LHCN-M2 (cell line): ENCODE measurements around the gene ADAMTS16. TPM values are rescaled to one million over a fixed set of nuclear protein-coding genes. Genes with fewer than 3 reads are reported as not detected.

Source experiments
- DNase-seq: peaks from one replicate; pipeline ENCODE4 v3.0.0-alpha.2; 2012; ENCODE audit warnings: low read depth
- total RNA-seq: library from RNA; depleted of rRNA; stranded (reverse); fragments of >200 nt; gene quantifications from 2 replicates; pipeline ENCODE4 v1.2.3, GENCODE V29; 2014

Gene ADAMTS16
- total RNA-seq, 1 experiment from 2014 or later: 1.6 TPM

DNA sequence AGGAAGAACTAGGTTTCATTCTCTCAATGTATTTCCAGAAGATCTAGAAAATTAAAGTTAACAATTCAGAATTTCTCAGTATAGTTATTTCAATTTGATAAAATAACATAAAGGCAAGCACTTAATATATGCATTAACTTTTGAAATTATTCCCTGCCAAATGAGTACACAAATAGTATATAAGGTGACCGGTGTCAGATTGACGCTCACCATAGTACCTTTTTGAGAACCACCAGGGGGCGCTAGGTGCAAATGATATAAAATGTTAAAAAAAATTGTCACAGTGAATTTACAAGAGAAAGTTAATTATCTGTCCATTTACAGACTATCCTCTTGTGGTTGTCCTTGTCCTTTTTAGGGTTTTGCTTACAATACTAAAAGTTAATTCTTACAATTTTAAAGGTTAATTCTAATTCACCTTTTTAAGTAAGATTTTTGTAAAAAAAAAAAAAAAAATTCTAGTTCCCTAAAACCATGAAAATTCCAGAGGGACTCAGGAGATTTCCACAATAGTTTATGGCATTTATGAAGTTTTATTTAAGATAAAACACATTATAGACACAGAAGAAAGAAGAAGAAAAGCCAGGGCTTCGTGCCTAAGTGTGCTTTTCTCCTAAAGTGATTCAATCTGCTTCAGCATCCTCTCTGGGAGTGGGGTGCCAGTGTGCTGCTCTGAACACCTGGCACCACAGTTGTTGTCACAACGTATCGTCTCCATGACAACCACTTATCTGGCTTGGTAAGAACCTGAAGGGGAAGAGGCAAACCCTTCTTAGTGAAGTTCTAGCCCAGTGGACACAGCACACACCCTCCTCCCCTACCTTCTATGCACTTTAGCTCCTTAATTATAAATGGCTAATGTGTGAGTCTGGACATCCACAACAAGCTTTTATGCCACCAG is 1.7 kb downstream of the ADAMTS16 start:
- DNase-seq: peak; percentile 50

DNA sequence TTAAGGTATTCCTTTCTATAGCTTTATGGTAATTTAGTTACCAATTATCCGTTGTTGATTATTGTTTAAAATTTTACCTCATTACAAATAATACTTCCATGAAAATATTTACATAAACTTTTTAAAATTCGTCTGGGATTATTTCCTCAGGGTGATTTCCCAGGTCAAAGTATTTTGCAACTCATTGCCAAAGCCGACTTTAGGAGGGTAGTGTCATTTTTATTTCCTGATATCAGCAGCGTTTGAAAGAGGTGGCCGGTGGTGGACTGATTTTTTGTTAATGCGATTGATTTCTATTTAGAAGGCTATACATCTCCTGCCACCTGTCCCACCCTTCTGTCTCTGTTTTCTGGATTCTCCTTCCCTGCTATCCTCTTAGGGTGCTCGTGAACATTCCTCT is 4.3 kb downstream of the ADAMTS16 start:
- no peak for DNase-seq

DNA sequence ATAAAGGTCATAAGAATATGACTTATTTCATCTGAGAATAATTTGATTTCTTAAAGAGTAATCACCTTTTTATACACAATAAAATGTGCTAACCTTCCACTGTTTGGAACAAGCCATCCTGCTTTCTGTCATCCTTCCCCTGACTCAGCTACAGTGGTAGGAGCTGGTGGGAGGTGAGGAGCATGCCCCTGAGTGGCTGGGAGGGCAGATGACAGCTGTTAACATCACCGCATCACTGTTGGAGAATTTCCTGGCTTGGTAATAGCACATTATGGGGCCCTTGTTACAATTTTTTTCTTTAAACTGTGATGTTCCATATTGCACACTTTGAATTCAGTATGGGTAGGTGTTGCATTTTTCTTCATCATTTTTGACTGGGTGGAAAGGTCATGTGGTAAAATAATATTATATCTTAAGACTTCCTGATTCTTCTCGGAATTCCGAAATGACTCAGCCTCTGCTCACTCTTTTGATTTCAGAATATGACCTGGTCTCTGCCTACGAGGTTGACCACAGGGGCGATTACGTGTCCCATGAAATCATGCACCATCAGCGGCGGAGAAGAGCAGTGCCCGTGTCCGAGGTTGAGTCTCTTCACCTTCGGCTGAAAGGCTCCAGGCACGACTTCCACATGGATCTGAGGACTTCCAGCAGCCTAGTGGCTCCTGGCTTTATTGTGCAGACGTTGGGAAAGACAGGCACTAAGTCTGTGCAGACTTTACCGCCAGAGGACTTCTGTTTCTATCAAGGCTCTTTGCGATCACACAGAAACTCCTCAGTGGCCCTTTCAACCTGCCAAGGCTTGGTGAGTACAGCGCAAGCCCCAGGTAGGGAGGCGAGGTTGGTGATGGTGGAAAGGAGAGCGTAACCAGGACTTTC is 5.8 kb downstream of the ADAMTS16 start:
- DNase-seq: peak; percentile 84

DNA sequence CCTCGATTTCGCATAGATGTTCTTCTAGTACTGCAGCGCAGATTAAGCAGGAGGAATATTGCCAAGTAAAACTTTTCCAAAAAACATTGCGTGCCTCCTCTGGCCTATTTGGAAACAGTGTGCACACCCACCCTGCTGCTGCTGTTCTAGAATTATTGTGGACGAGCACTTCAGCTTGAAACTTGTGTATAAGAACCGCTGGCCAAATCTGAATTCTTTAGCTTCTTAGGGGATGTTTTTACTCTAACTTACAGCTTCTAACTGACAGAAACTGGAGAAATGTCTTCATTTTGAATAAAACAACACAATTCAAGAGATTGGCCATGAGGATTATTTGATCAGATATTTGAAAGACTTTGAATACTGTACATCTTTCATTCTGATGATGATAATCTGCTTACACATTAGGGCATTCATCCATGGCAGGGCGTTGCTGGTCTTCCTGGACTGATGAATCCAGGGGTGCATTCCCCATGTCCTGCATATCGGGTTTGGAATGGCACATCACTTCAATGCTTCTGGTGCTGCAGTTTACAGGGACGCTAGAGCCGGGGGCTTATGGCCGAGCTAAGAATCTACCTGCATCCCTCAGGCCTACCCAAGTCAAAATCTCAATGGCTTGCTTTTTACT is 6.5 kb downstream of the ADAMTS16 start:
- peak; percentile 22 for DNase-seq

DNA sequence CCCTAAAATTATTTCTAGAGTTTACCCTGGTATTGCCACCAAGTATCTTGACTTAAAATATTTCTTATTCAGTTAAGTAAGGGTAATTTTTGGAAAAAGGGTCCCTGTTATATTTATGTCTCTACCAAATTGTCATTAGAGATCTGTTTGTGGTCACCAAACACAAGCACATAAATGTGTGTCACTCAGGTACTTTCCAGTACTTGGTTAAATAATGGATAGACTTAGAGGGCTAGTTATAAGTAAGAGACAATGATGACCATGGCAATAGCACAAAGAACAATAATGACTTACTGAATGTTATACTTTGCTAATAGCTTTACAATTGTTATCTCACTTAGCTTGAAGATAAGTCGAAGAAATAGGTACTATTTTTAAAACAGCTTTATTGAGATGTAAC is 9.0 kb downstream of the ADAMTS16 start:
- DNase-seq: no peak

DNA sequence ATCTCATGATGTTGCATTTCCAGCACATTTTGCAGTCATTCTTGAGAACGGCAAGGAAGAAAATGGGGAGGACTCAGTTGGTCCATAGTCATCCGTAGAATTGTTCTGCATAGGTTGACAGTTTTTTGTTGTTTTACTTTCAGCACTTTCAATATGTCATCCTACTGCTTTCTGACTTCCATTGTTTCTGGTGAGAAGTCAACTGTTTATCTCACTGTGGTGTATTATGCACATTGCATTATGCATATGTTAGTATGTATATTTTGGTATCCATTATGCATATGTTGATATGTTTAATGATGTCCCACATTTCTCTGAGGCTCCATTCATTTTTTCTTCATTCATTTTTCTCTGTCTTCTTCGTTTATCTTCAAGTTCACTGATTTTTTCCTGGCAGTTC is 10.5 kb downstream of the ADAMTS16 start:
- DNase-seq: no peak

DNA sequence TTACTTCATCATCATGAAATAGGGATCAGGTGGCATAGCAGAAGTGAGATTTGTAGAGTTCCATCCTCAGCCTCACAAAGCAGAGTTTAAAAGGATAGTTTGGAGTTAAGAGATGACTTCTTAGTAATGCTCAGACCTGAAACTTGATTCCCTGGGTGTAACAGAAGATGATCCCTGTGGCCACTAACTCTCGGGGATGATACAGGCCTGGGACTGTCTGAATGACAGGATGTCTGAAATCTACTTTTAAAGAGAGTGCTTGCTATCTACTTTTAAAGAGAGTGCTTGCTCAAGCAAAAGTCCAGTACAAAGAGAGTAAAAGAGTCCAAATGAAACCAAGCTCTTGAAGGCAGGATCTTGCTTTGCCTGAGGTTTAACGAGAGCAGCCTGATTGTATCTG is 14.6 kb downstream of the ADAMTS16 start:
- peak; percentile 26 for DNase-seq

DNA sequence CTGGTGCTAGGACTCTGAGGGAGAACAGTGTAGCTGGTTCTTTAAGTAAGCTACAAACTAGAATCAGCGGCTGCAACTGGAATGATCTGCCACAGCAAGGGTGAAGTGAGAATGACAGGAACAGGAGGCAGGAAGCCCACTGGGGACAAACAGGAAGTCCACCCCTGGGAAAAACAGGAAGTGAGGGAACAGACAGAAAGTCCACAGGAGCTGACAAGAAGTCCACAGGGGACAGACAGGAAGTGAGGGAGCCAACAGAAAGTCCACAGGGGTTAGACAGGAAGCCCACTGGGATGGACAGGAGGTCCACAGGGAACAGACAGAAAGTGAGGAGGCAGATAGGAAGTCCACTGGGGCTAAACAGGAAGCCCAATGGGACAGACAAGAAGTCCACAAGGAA is 15.5 kb downstream of the ADAMTS16 start:
- DNase-seq: no peak

DNA sequence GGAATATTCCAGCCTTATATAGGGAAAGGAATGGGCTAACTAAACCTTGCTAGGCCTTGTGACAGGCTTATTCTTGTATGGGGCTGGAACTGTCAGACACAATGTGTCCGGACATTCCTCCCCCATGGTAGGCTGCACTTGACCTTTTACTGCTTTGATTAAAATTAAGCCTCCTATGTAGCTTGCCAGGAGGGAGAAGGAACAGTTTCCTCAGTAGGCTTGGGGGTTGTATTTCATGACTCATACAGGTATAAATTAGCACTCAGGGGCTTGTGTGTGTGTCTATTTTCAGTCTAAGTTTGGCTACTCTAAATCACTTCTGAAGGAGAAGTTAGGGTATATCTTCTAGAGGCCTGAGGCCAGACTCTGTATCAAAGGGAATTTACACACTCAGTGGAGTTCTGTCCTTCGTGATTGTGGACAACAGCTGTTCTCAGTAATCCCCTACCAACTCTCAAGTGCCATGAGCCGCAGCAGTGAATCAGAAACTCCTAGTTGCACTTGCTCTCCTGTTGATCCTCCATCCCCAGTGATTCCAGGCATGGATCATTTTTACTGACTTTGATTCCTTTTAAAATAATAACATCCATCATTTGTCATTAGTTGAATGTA is 16.4 kb downstream of the ADAMTS16 start:
- peak; percentile 66 for DNase-seq

DNA sequence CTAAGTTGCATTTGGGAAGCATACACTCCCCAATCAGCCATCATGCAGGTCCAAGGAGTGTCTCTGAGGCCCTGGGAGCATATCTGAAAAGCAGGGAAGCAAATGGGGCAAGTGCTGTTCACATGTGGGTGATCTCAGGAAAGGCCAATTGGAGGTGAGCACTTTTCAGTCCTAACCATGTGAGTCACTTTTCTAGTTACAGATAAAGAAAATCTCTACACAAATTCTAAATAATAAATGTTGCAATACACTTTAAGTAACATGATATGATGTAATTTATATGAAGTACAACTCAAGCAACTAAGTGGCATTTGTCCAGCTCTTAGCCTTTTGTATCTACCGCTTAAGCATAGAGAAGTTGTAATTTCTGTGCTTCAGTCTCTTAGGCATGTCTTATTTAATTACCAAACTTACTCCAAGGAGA is 18.4 kb downstream of the ADAMTS16 start:
- no peak for DNase-seq

DNA sequence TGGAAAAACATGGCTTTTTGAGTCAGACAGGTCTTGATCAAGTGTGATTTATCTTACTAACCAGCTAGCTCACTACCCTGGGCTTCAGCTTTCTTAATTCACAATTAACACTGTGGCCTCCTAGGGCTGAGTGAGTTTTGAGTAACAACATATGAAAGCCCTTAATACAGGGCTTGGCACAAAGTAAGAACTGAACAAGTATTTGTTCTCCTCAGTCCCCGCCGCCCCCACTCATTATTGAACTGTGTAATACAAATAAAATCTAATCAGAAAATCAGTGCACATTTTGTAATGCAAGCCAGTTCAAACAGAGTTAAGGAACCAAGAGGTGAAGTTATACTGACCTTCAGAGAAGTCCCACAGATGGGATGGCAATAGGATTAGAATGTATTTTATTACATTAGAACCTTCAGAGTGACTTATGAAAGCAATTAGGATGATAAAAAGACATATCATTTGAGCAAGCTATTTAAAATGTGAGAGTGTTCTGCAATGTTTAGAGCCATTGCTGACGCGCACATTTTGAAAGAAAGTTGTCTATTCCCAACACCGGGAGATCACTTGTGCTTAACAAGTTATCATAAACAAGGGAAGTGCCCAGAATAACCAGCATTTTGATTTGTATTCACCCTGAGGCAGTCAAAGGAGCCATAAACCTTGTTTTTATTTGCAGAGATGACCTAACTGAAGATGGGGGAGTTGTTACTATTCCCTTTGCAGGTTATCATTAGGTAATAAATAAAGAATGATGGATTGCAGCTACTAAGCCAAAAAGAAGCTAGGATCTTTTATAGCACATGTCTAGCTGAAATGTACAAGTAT is 19.4 kb downstream of the ADAMTS16 start:
- no peak for DNase-seq

DNA sequence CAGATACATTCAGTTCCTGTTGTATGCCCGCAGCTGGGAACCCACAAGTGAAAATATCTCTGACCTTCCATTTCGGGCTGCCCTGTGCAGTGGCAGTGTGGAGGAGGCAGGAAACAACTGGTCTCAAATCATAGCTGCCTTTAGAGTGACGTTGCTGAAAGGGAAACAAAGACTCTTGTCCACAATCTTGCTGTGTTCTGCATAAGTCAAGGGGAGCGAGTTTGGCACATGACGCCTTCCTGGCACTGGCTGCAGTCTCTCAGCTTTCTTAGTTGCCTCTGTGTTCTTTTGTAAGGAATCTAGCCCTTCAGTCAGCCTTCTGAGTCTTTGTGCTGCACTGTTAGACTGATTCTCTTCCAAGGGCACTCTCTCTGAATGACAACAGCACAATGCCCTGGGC is 24.0 kb downstream of the ADAMTS16 start:
- no peak for DNase-seq

DNA sequence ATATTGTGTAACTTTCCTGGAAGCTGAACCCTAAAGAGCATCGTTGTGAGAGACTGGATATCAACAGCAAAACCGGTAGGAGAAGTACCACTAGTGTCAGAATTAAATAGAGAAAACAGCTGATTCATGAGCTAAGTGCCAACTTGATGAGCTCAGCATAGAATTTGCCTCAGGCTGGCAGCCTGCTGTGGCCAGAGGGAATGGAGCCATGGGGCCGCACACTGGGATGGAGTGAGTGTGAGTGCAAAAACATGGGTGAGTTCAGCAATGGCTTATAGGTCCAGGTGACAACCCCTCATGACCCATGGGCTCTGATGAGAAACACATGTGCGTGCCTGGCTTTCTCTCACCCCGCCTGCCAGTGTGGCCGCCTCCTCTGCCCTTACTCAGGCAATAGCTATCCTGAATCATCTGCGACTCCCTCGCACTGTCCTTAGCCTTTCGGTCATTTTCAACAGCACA is 25.4 kb downstream of the ADAMTS16 start:
- DNase-seq: peak; percentile 45

DNA sequence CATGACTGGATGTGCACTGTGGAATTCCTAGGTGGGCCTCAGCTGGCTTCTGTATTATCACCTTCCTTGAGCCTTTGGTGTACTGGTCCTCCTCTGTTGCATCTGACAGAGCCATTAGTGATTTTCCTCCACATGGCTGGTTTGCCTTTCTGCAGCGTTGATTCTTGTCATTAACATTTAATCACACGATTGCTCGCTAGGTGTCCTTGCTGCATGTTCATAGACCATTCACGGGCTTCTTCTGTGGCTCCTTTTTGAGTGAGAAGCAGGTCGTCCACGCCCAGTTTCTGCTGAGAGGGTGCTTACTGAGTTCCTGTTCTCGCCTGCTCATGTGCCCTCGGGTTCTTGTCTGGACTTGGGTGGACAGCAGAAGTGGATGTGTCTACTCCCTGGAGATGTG is 29.3 kb downstream of the ADAMTS16 start:
- no peak for DNase-seq

DNA sequence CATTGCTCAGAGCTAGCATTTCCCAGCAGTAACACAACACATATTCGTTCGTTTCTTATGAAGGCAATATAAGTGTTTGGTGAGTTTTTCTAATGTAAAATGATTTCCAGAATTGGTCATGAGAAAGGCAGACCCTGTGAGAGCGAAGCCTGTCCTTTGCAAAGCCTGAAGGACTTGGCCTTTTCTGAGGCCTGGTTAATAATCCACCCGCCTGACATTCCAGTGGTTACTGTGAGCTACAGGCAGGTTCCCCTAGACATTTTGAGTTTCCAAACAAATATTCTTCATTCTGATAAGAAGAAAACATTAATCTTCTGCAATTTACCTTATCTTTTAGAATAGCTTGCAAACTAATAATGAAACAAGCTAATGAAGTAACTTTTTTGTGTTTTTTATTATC is 38.0 kb downstream of the ADAMTS16 start:
- DNase-seq: no peak

DNA sequence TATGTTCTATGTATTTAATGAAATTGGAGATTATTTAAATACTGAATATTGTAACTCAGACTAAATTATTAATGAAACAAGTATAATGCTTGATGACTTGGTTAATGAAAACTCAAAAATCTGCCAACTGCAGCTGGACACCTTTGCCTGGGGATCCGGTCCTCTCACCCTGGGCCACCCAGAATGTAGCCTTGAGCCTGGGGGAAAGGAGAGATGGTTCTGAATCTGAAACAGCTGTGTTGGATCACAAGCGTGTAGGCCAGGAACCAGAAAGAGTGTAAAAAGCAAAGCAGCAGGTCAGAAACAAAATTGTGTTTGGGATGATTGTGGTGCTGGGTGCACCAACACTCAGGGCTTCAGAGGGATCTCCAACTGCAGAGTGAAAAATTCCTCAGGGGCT is 38.5 kb downstream of the ADAMTS16 start:
- DNase-seq: no peak

DNA sequence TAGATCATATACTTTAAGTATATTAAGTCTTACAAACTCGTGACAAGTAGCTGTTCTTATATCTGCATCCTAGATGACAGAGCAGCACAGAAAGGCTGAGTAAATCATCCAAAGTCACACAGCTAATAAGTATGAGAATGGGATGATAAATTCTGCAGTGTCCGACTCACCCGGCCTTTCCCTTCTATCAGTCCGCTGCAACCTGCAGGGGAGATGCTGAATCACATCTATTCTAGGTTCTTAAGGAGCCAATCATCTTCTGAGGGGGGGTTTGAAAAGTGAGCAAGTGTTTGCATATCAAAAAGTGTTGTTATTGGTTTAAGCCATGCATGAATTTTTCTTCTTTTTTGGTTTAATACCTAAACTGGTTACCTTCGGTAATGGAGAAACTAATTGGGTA is 38.9 kb downstream of the ADAMTS16 start:
- no peak for DNase-seq

DNA sequence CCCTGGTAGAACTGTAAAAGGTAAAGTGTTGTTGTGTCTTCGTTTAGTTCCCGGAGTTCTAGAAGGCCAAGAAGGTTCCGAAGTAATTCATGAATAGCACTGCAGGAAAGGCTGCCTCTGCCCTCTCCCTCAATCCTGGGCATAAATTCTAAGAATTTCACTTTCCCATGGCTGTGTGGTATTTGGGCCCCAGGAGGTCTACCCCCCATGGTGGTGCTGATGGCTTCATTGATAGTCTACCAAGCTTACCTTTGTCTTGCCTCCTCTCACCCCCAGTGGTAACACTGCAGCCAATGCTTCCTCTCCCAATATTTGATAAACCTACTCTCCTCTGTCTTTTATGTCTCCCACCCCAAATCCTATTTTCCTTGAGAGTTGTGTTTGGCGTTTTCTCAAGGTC is 39.5 kb downstream of the ADAMTS16 start:
- DNase-seq: no peak

DNA sequence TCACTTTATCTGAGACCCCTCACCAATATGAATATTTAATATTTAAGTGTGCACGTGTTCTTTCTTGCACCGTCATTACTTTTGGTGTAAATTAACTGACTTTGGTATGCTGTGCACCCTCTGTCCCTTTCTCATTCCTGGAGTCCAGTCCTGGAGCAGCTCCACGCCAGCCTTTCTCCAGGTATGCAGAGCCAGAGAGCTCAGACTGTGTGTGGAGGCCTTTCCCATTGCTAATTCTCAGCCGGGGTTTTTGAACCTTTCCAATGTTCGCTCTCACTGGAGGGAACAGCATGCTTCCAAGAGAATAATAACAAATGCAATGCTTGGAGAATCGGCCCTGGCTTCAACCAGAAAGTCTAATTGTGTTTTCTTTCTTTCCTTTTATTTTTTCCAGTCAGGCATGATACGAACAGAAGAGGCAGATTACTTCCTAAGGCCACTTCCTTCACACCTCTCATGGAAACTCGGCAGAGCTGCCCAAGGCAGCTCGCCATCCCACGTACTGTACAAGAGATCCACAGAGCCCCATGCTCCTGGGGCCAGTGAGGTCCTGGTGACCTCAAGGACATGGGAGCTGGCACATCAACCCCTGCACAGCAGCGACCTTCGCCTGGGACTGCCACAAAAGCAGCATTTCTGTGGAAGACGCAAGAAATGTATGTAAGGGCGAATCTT is 41.7 kb downstream of the ADAMTS16 start:
- DNase-seq: no peak
